ENCODE results near the gene IFNG.

- no peak for TF ChIP-seq POLR2A (IDR thresholded peaks at IDR 0.05; ENCODE audit: extremely low read depth, insufficient read length)
- no peak for TF ChIP-seq MAX (IDR thresholded peaks at IDR 0.05; ENCODE audit: low read depth, low read length)
Measured at GRCh38 chr12:68118096-68118755, 41.3 kb downstream of the IFNG start.
